Ovary (tissue), 3 donors: ENCODE measurements around the gene SIK3.

Experiments used
- CTCF ChIP-seq, 3 donors: fragments of 450-650 bp in 2 of 3; fragments of 200-600 bp in 1 of 3; IDR thresholded peaks; one replicate each; pipeline versions ENCODE4 v1.5.1 to v1.8.0; 2016 to 2022; ENCODE audit warnings: antibody characterized with exemption in 3 of 3, mild to moderate bottlenecking in 1 of 3
- EP300 ChIP-seq: sonication (generic); formaldehyde crosslinking; IDR thresholded peaks from one replicate; pipeline ENCODE4 v1.6.1; 2017; ENCODE audit warnings: antibody characterized with exemption
- POLR2A ChIP-seq: fragments of 450-650 bp; IDR thresholded peaks from one replicate; pipeline ENCODE4 v1.6.1; 2017; ENCODE audit warnings: antibody characterized with exemption, mild to moderate bottlenecking, moderate library complexity
- donor health status: DM: no; HTN: no; CAD: no.

DNA sequence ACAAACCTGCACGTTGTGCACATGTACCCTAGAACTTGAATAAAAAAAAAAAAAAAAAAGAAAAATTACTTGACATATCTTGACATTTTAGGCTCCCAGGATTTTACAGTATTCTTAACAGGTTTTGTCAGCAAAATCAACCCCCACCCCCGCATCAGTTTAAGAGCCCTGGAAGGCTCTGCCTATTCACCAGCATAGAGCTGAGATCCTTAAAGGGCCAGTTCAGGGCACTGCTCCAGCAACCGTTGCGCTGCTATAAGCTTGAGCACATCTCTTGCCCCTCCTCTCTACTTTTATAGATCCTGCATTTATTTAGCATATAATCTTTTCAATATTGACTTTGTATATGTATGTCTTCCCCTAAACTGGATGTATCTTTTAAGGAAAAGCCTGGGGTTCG, 45.2 kb upstream of the SIK3 start:
- no peak for TF ChIP-seq EP300
- TF ChIP-seq CTCF (IDR thresholded peaks at IDR 0.05), result no peak
- TF ChIP-seq POLR2A, result no peak
